Mammary epithelial cell (primary cell): Measurements from ENCODE around the gene YIF1A.

Experiments
- EZH2 ChIP-seq: IDR thresholded peaks from 2 replicates; pipeline ENCODE4 v1.6.1; 2012; ENCODE audit warnings: low read length, inconsistent platforms, borderline replicate concordance
- TF ChIP-seq, protein P1 (sequence below), 2 donors: IDR thresholded peaks in 1 of 2; conservative IDR thresholded peaks in 1 of 2; 2 replicates each; pipeline ENCODE4 v1.5.1; 2011 to 2012; ENCODE audit warnings: inconsistent platforms in 2 of 2, low read length in 2 of 2, mild to moderate bottlenecking in 2 of 2, control low read depth in 1 of 2, low read depth in 1 of 2; ENCODE audit not compliant: insufficient read depth in 1 of 2; ENCODE audit errors: extremely low read depth in 1 of 2

DNA sequence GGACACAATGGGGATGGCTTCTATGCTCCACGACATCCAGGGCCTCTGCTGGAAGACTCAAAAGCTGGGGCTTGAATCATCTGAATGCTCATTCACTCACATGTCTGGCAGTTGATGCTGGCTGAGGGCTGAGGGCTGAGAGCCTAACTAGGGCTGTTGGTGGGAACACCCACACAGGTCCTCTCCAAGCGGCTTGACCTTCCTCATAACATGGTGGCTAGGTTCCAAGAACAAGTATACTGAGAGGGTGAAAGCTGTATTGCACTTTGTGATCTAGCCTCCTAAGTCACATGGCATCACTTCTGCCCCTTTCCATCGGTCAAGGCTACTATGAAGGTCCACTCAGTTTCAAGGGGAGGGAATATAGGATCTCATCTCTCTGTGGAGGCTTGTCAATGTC lies 10.2 kb upstream of the YIF1A start:
- TF ChIP-seq, protein P1, sequence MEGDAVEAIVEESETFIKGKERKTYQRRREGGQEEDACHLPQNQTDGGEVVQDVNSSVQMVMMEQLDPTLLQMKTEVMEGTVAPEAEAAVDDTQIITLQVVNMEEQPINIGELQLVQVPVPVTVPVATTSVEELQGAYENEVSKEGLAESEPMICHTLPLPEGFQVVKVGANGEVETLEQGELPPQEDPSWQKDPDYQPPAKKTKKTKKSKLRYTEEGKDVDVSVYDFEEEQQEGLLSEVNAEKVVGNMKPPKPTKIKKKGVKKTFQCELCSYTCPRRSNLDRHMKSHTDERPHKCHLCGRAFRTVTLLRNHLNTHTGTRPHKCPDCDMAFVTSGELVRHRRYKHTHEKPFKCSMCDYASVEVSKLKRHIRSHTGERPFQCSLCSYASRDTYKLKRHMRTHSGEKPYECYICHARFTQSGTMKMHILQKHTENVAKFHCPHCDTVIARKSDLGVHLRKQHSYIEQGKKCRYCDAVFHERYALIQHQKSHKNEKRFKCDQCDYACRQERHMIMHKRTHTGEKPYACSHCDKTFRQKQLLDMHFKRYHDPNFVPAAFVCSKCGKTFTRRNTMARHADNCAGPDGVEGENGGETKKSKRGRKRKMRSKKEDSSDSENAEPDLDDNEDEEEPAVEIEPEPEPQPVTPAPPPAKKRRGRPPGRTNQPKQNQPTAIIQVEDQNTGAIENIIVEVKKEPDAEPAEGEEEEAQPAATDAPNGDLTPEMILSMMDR (conservative IDR thresholded peaks at IDR 0.05 in 1 of 2, IDR thresholded peaks at IDR 0.05 in 1 of 2; ENCODE audit: extremely low read depth in 1 of 2, insufficient read depth in 1 of 2, low read depth in 1 of 2, low read length in 2 of 2), result no peak
- no peak for TF ChIP-seq EZH2
